ENCODE results near the gene HOXB2.

GRCh38 chr17:48547808-48548522 lies 3.1 kb upstream of the HOXB2 start:
- TF ChIP-seq CTCF (IDR thresholded peaks at IDR 0.05; ENCODE audit: low read depth, low read length): no peak
- TF ChIP-seq EZH2phosphoT487 (IDR thresholded peaks at IDR 0.05; ENCODE audit: low read depth): no peak

Measured in OCI-LY3 (cell line).